Fibroblast of skin of left biceps (primary cell): ENCODE measurements around the gene KCNG2.

ENCODE experiments used
- DNase-seq, 2 experiments: peaks; one replicate each; pipeline ENCODE4 v3.0.0-alpha.2; 2013; ENCODE audit warnings: low read depth in 2 of 2

Gene KCNG2

DNA sequence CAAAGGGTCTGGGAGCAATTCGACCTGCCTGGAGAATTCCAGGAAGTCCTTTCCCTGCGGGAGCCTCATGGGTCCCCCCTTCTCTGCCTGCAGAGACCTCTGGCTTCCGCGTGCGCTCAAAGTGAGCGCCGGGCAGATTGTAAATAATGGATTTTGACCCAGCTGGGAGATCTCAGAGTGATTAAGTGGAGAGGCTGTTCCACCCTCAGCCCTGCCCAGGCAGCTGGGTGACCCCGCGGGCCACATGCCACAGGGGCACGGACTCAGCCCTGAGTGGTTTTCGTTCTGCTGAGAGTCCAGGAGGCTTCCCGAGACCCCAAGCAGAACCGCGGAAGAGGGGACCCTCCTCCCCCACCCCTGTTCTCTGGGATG lies 1.2 kb downstream of the KCNG2 start:
- no peak for DNase-seq

DNA sequence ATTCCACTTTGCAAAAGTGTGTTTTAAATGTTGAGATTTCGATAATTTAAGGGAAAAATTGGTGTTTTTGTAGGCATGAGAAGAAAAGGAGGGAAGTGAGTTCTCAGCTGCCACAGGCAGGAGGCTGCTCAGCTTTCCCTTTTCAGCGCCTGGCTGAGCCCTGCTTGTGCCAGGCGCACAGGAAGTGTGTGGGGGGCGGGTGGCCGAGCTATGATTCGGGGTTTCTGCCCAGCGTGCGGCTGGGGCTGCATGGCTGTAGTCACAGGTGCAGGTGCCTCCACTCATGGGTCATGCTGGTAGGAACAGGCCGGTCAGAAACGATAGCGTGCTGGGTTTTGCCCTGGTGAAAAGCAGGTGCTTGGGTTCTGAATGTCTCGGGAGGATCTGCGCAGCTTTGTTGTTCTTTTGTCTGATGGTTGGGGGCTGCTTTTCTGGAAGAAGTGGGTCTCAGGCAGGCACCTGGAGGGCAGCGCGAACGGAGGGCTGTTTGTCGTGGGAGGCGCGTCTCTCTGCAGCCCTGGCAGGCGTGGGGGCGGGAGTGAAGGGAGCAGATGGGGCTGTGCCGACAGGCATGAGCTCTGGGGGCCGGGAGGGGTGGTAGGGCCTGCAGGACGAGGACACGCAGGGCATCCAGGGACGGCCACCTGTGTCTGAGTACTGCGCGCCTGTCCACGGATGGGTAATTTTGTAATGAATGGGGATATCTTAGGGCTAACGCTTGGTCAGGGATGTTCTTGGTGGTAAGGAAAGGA lies 2.1 kb downstream of the KCNG2 start:
- no peak for DNase-seq

DNA sequence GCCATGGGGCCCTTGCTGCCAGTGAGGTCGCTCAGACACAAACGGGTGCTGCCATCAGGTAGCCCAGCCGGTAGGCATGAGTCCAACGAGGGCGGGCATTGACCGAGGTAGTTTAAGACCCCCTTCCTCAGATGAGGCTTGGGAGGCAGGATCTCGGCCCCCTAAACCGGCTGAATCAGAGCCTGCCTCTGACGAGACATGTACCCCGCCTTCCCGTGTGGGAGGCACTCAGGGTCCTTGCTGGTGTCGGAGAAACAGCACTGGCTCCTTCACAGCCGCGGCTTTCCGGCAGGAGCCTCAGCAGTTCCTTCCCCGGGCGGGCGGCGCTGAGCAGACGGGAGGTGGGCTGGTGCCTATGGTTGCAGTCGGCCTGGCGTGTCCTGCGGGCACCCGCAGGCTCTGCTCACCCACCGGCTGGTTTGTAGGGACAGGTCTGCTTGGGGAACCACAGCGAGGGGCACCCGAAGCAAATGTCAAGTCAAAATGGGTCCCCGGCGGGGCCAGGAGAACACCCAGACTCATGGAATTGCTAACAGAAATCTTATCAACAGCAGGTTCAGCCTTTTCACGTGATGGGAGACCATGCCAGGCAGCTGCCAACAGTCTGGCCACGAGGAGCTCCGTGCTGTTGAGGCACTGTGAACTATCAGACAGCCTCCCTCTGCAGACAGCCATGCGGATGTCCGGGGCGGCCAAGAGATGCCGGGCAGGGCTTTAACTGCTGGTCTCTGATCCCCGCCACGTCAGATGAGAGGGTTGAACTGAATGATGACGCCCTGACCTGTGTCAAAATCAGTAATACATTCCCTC lies 2.8 kb downstream of the KCNG2 start:
- DNase-seq = no peak

- no peak for DNase-seq
Measured at GRCh38 chr18:79801217-79801616, 3.5 kb downstream of the KCNG2 start.

DNA sequence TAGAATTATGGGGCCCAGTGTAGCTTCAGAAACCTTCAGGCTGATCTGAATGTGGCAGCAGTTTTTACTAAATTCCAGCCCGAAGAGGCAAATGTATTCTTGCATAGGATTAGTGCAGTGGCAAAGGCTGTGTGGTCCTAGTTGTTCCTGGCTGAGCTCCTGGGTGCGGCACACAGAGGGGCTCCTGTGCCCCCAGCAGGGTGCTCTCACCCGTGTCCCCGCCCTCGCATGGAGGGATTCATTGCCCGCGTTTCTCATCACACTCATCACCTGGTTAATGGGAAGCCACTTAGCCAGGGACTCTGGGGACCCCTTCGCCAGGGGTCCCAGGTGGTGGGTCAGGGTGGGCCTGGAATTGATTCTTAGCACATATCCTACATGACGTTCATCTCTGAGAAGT lies 3.9 kb downstream of the KCNG2 start:
- DNase-seq = no peak

GRCh38 chr18:79802298-79802697 lies 4.6 kb downstream of the KCNG2 start:
- no peak for DNase-seq

DNA sequence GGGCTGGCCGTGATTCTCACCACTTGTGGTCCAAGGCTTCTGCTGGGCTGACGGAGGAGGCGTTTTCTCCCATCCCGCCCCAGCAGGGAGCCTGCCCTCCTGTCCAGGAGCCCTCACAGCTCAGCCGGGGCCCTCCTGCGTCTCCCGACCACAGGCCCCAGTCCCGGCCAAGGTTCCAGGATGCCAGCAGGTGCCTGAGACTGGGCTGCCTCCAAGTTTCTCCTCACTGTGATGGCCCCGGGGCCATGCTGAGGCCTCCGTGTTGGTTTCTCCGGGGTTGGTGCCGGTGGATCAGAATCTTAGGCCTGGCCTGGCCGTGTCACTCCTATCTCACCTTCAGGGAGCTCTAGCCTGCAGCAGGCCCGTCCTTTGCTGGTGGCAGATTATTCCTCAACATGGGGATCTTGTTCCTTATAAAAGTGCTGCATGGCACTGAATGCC lies 5.9 kb downstream of the KCNG2 start:
- no peak for DNase-seq

GRCh38 chr18:79804130-79804787 lies 6.5 kb downstream of the KCNG2 start:
- DNase-seq = no peak

DNA sequence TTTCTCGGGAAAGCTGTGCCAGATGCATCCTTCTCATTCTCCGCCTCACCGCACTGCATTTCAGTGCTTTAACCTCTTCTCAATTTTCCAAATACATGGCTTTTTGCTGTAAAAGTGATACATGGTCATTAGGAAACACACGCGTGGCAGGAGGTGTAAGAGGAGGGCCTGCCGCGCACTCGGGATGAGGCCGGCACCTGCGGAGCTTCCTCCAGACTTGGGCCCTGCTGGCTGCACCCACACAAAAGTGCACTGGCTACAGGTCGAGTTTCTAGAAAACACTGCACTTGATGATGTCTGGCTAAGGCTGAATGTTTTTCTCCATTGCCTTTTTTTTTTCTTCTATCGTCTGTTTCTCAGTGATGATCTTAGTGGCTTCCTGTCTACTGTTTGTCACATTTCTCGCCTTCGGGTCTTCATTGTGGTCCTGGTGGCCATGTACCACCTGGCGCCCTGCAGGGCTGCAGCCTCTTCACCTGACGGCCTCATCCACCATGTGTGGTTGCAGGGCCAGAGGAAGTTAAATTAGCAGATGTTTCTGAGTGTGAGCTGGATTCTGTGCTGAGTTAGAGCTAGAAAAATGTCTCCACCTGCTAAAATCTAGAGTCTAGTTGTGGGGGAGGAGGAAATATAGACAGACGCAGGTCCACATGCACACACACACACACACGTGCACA lies 7.6 kb downstream of the KCNG2 start:
- DNase-seq = no peak

- DNase-seq = no peak
Measured at GRCh38 chr18:79805926-79806487, 8.3 kb downstream of the KCNG2 start.

DNA sequence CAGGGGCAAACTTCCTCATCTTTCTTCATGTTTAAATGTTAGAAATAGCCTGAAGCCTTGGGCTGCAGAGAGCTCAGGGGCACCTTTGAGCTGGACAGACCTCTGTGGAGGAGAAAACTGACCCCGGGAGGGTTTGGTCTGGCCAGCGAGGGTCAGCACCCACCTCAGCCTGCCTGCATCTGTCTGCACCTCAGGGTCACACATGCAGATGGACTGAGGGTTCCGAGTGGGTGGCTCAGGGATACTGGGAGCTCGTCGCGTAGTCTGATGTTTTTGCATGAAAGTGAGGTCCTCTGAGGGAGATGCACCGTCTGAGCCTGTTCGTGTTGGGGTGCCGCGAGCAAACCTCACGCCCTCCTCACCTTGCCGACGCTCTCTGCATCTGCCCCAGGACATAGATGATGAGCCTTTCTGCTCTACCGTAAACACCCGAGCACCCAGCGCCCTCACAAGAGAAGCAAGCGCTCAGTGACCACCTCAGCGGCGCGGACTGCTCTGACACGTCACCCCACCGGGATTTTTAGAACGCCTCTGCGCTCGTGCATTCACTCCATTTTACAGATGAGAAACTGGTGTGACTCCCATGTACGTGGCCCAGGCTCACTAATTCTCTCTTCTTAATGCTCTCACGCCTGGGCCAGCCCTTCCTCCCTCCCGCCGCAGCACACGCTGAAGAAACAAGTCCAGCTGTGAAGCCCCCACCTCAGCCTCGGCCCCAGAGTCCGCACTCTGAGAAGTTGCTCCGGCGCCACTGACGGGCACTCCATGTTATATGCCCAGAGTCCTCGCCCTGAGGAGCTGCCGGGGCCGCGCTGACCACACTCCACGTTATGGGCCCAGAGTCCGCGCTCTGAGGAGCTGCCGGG lies 9.5 kb downstream of the KCNG2 start:
- DNase-seq = no peak

- no peak for DNase-seq
Measured at GRCh38 chr18:79809482-79810192, 11.9 kb downstream of the KCNG2 start.

GRCh38 chr18:79812052-79812451 lies 14.3 kb downstream of the KCNG2 start:
- DNase-seq = no peak

DNA sequence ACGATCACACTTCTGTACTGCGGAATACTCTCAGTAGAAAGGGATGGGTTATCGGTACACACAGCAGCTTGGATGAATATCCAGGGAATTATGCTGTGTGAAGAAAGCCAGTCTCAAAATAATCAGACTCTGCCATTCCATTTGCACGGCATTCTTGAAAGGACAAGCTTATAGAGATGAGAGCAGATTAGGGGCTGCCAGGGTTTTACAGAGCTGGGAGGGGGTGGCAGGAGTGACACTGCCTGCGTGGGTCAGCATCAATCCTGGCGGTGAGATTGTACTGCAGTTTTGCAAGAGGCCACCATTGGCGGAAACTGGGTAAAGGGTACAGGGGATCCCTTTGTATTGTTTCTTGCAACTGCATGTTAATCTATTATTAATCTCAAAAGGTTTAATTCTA lies 16.6 kb downstream of the KCNG2 start:
- no peak for DNase-seq

DNA sequence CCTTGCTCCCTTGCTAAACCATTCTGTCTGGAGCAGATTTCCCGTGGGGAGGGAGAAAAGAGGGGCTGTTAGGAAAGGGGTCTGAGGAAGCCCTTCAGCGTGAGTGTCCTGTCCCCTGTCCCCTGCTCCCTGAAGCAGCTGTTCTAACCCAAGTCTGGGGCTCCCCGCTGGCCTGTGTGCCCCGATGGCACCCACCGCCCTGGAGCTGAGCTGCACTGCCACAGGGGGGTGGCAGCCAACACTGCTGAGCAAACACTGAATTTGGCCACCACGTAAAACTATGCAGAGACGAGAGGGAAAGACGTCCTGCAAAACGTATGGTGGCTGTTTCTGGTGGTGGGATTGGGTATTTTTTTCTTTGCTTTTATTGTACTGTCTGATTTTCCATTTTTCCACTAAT lies 17.9 kb downstream of the KCNG2 start:
- DNase-seq = no peak

DNA sequence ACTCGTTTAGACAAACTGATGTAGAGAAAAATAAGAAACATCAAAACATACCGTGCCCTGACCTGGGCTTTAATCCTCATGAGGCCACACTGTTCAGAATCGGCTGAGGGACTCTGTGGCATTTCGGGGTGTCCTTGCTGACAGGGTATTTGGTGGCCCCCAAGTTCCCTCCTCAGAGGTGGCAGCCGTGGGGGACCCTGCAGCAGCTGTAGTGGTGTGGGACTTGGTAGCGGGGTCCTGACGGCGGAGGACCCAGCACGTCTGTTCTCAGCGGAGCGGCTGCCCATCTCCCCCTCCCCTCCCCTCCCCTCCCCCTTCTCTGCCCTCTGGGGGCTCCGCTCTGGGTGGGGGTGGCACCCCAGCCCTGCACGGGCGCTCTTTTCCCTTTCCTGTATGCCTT lies 18.4 kb downstream of the KCNG2 start:
- DNase-seq = no peak

DNA sequence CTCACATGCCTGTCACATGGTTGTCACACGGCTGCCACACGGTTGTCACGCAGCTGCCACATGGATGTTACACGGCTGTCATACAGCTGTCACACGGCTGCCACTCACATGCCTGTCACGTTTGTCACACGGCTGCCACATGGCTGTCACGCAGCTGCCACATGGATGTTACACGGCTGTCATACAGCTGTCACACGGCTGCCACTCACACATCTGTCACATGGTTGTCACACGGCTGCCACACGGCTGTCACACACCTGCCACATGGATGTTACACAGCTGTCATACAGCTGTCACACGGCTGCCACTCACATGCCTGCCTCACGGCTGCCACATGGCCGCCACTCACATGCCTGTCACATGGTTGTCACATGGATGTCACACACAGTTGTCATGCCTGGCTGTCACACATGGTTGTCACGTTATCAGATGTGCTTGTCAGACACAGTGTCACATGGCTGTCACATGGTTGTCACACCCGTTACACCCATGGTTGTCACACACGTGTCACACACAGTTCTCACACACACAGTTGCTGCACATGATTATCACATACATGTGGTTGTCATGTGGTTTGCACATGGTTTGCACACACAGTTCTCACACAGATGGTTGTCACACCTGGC lies 19.4 kb downstream of the KCNG2 start:
- DNase-seq = no peak

GRCh38 chr18:79817607-79817998 lies 19.9 kb downstream of the KCNG2 start:
- DNase-seq = no peak

DNA sequence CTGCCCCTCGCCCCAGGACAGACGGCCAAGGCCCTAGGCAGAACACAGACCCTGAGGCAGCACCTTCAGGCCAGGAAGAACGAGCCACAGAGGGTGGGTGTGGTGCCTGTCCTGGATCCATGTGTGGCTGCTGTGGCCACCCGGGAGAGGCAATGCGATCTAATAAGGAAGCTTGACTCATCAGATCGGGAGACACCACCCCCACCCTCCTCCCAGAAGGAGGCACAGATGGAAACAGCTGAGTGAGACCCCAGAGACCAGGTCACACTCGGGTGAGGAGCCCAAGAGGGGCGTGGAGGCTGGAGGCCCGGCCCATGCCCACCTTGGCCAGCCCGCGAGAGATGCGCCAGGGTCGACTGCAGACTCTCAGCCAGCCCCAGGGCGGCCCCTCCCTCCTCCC lies 20.3 kb downstream of the KCNG2 start:
- no peak for DNase-seq

GRCh38 chr18:79818631-79819030 lies 20.9 kb downstream of the KCNG2 start:
- no peak for DNase-seq
